Brain microvascular endothelial cell (primary cell): ENCODE measurements around the gene TRIM36.
A peak's percentile ranks its signal among the peaks of the same experiment; 100 is the strongest.

Experiments used
- DNase-seq: peaks from one replicate; pipeline ENCODE4 v3.0.0-alpha.2; 2020
- H3K27ac ChIP-seq: fragments of 250-450 bp; sonication (Bioruptor Pico); 2 replicates; pipeline ENCODE4 v1.5.1; 2020; ENCODE audit warnings: mild to moderate bottlenecking, moderate library complexity
- H3K27me3 ChIP-seq: fragments of 250-450 bp; sonication (Bioruptor Pico); replicated peaks from 2 replicates; pipeline ENCODE4 v1.5.1; 2020; ENCODE audit warnings: mild to moderate bottlenecking
- H3K36me3 ChIP-seq: fragments of 250-450 bp; sonication (Bioruptor Pico); replicated peaks from 2 replicates; pipeline ENCODE4 v1.5.1; 2020; ENCODE audit warnings: mild to moderate bottlenecking
- H3K4me3 ChIP-seq: 2 replicates; pipeline ENCODE4 v1.5.1; 2011; ENCODE audit warnings: low read depth, mild to moderate bottlenecking, control low read depth, low read length, moderate library complexity
- CTCF ChIP-seq: IDR thresholded peaks from 2 replicates; pipeline ENCODE4 v1.5.1; 2011; ENCODE audit warnings: low read depth, mild to moderate bottlenecking, moderate library complexity, low read length, control low read depth, inconsistent platforms; ENCODE audit errors: missing control alignments
- in situ Hi-C: cut with HindIII; loops from 2 replicates; pipeline ENCODE4 v1.10.0; 2017; ENCODE audit warnings: low sequenced_read_pairs, low pct_ligation_motif_present

The TRIM36 gene

GRCh38 chr5:115169487-115170133 is at the start of gene TRIM36:
Gene TRIM36 (minus strand): TSS chr5:115169908. CDS start chr5:115169634, 274 bp downstream.
- H3K36me3 ChIP-seq, result no peaks in the 10 kb centered on the region
- in situ Hi-C loops, result no loop called here
- H3K4me3 ChIP-seq, result peak within 1 kb of the TSS; percentile 81
- TF ChIP-seq CTCF, result peak; percentile 28
- peak; percentile 84 for DNase-seq
- no peak within 1 kb of the TSS for H3K27ac ChIP-seq
- H3K27me3 ChIP-seq, result no peaks in the 10 kb centered on the region

GRCh38 chr5:115214541-115214940 is 44.8 kb upstream of the TRIM36 start:
- TF ChIP-seq CTCF, result no peak
- no peak for DNase-seq
- H3K4me3 ChIP-seq, result no peak overlapping the region
- H3K36me3 ChIP-seq, result no peaks in the 10 kb centered on the region
- in situ Hi-C loops, result no loop called here
- no peak overlapping the region for H3K27ac ChIP-seq
- H3K27me3 ChIP-seq, result no peaks in the 10 kb centered on the region

GRCh38 chr5:115209279-115209678 is 39.6 kb upstream of the TRIM36 start:
- DNase-seq, result no peak
- Histone ChIP-seq H3K27me3 (no peaks in the 10 kb centered on the region), H3K36me3 (no peaks in the 10 kb centered on the region), H3K4me3 (no peak overlapping the region), H3K27ac (no peak overlapping the region)
- in situ Hi-C loops, result no loop called here
- TF ChIP-seq CTCF, result no peak

GRCh38 chr5:115202952-115203351 is 33.2 kb upstream of the TRIM36 start:
- H3K36me3 ChIP-seq, result no peaks in the 10 kb centered on the region
- H3K27ac ChIP-seq, result no peak overlapping the region
- no peaks in the 10 kb centered on the region for H3K27me3 ChIP-seq
- no peak overlapping the region for H3K4me3 ChIP-seq
- TF ChIP-seq CTCF, result no peak
- no peak for DNase-seq
- in situ Hi-C loops, result no loop called here

- DNase-seq, result no peak
- Histone ChIP-seq H3K4me3 (no peak overlapping the region), H3K27ac (no peak overlapping the region), H3K36me3 (no peaks in the 10 kb centered on the region), H3K27me3 (no peaks in the 10 kb centered on the region)
- no peak for TF ChIP-seq CTCF
- in situ Hi-C loops, result no loop called here
Measured at GRCh38 chr5:115196161-115196560, 26.5 kb upstream of the TRIM36 start.

GRCh38 chr5:115194676-115195075 is 25.0 kb upstream of the TRIM36 start:
- no peak for DNase-seq
- no peak overlapping the region for H3K4me3 ChIP-seq
- no peak for TF ChIP-seq CTCF
- H3K36me3 ChIP-seq, result no peaks in the 10 kb centered on the region
- H3K27me3 ChIP-seq, result no peaks in the 10 kb centered on the region
- in situ Hi-C loops, result no loop called here
- no peak overlapping the region for H3K27ac ChIP-seq
